Panc1 (cell line): ENCODE data around the gene POU4F1. TPM values are rescaled to one million over a fixed set of nuclear protein-coding genes. Genes with fewer than 3 reads are reported as not detected.
A peak's percentile ranks its signal among the peaks of the same experiment; 100 is the strongest.

Source experiments
- ATAC-seq: fragments of 200-7000 bp; cut with Tn5 transposase; 2 replicates; pipeline ENCODE4 v1.9.1; 2020; ENCODE audit warnings: mild to moderate bottlenecking, moderate library complexity
- BruUV-seq: library from RNA; stranded (reverse); fragments of 400-500 nt; replicated peaks from 2 replicates; lab custom pipeline; 2021; lab: Mats Ljungman, UMichigan
- CTCF ChIA-PET: fragments of 300-600 bp; sonication (Branson Sonifier 250); formaldehyde crosslinking; loops from one replicate; lab custom pipeline; 2022; ENCODE audit warnings: antibody characterized with exemption; lab: Charles Lee
- POLR2A ChIA-PET: fragments of 300-600 bp; sonication (Branson Sonifier 250); formaldehyde crosslinking; loops from one replicate; lab custom pipeline; 2022; ENCODE audit warnings: antibody characterized with exemption; lab: Charles Lee
- DNase-seq: peaks from one replicate; pipeline ENCODE4 v3.0.0-alpha.2; 2010; ENCODE audit warnings: low read depth, low spot score
- H3K27ac ChIP-seq: 2 replicates; pipeline ENCODE4 v1.5.1; 2011; ENCODE audit warnings: mild to moderate bottlenecking, low read length, inconsistent platforms
- H3K27me3 ChIP-seq: fragments of 200-500 bp; sonication (Bioruptor generic); 2 replicates; pipeline ENCODE4 v1.6.0; 2014; ENCODE audit warnings: low read length, inconsistent platforms; ENCODE audit not compliant: control insufficient read depth, insufficient read depth
- H3K36me3 ChIP-seq: fragments of 200-500 bp; sonication (Bioruptor generic); 2 replicates; pipeline ENCODE4 v1.5.1; 2014; ENCODE audit warnings: inconsistent platforms, mild to moderate bottlenecking, low read length, moderate library complexity; ENCODE audit not compliant: control insufficient read depth, insufficient read depth
- H3K4me1 ChIP-seq: 2 replicates; pipeline ENCODE4 v1.5.1; 2011; ENCODE audit warnings: inconsistent platforms, mild to moderate bottlenecking, low read length, moderate library complexity; ENCODE audit not compliant: control insufficient read depth, insufficient read depth
- H3K4me3 ChIP-seq, 2 experiments: 2 replicates each; pipeline ENCODE4 v1.5.1; 2011 to 2012; ENCODE audit warnings: low read depth in 2 of 2, low read length in 2 of 2, mild to moderate bottlenecking in 2 of 2, inconsistent platforms in 1 of 2, moderate library complexity in 1 of 2
- H3K9me3 ChIP-seq: fragments of 200-500 bp; sonication (Bioruptor generic); 2 replicates; pipeline ENCODE4 v1.5.1; 2014; ENCODE audit warnings: low read depth, mild to moderate bottlenecking, inconsistent platforms, low read length, moderate library complexity; ENCODE audit not compliant: control insufficient read depth, insufficient read depth
- CTCF ChIP-seq: fragments of 450-650 bp; IDR thresholded peaks from 2 replicates; pipeline ENCODE4 v1.5.1; 2017; ENCODE audit warnings: mild to moderate bottlenecking
- POLR2AphosphoS5 ChIP-seq: IDR thresholded peaks from 2 replicates; pipeline ENCODE4 v1.6.1; 2012; ENCODE audit warnings: mild to moderate bottlenecking, low read depth, low read length, moderate library complexity
- REST ChIP-seq, 2 experiments: IDR thresholded peaks; 2 replicates each; pipeline ENCODE4 v1.6.1; 2011 to 2012; ENCODE audit warnings: low read depth in 2 of 2, control low read depth in 1 of 2, low read length in 1 of 2, mild to moderate bottlenecking in 1 of 2, moderate library complexity in 1 of 2; ENCODE audit not compliant: insufficient read depth in 1 of 2
- SIN3A ChIP-seq: IDR thresholded peaks from 2 replicates; pipeline ENCODE4 v1.6.1; 2012; ENCODE audit warnings: low read depth, mild to moderate bottlenecking, low read length, moderate library complexity, borderline replicate concordance; ENCODE audit not compliant: insufficient read depth
- TCF7L2 ChIP-seq: IDR thresholded peaks from 2 replicates; pipeline ENCODE4 v1.6.1; 2011; ENCODE audit warnings: mild to moderate bottlenecking, low read depth, low read length, inconsistent platforms
- in situ Hi-C: cut with HindIII; loops from 2 replicates; pipeline ENCODE4 v1.10.0; 2016; ENCODE audit warnings: low sequenced_read_pairs, low pct_unique_long_range_greater_than_20kb
- intact Hi-C: fragments of 100-400 bp; cut with micrococcal nuclease; formaldehyde crosslinking; loops from one replicate; pipeline ENCODE4 v1.10.0; 2022; ENCODE audit not compliant: unreplicated experiment
- total RNA-seq: library from RNA; stranded (reverse); gene quantifications from one replicate; pipeline ENCODE4 v1.2.1, GENCODE V29; 2021; ENCODE audit not compliant: unreplicated experiment

The POU4F1 gene
- total RNA-seq, 1 experiment from 2014 or later, result not detected

GRCh38 chr13:78609464-78610205 is 6.3 kb upstream of the POU4F1 start:
- DNase-seq, result no peak
- Histone ChIP-seq H3K9me3 (no peaks in the 10 kb centered on the region), H3K36me3 (no peaks in the 10 kb centered on the region), H3K27me3 (no peaks in the 10 kb centered on the region; the same call in 1 of the 2 replicates), H3K4me1 (0 out of 2 replicates have a peak, but pooled peaks cover 3% of the 10 kb centered on the region), H3K27ac (no peak overlapping the region), H3K4me3 (peak overlapping the region; percentile 53 to 55)
- BruUV-seq, result no TSS peak
- ChIA-PET POLR2A (no interaction called here), CTCF (no interaction called here)
- peak; percentile 84 for ATAC-seq
- TF ChIP-seq SIN3A, result no peak
- TF ChIP-seq CTCF, result no peak
- TF ChIP-seq TCF7L2, result no peak
- no peak for TF ChIP-seq POLR2AphosphoS5
- TF ChIP-seq REST (IDR thresholded peaks at IDR 0.05; ENCODE audit: insufficient read depth in 1 of 2, low read depth in 2 of 2, low read length in 1 of 2), result no peak
- intact Hi-C loops (no loop called here), in situ Hi-C loops (no loop called here)

GRCh38 chr13:78608688-78609463 is 5.5 kb upstream of the POU4F1 start:
- peak overlapping the region; percentile 53 to 55 for H3K4me3 ChIP-seq
- POLR2A ChIA-PET, result no interaction called here
- DNase-seq (no peak), ATAC-seq (peak; percentile 56)
- BruUV-seq, result no TSS peak
- no peaks in the 10 kb centered on the region for H3K9me3 ChIP-seq
- no peaks in the 10 kb centered on the region; the same call in 1 of the 2 replicates for H3K27me3 ChIP-seq
- intact Hi-C loops, result no loop called here
- H3K4me1 ChIP-seq, result 0 out of 2 replicates have a peak, but pooled peaks cover 3% of the 10 kb centered on the region
- TF ChIP-seq TCF7L2, result no peak
- TF ChIP-seq CTCF, result no peak
- TF ChIP-seq SIN3A, result no peak
- no peak for TF ChIP-seq POLR2AphosphoS5
- TF ChIP-seq REST (IDR thresholded peaks at IDR 0.05; ENCODE audit: insufficient read depth in 1 of 2, low read depth in 2 of 2, low read length in 1 of 2), result no peak
- no peak overlapping the region for H3K27ac ChIP-seq
- CTCF ChIA-PET, result no interaction called here
- no peaks in the 10 kb centered on the region for H3K36me3 ChIP-seq
- in situ Hi-C loops, result no loop called here
